RPMI7951 (cell line): ENCODE data around the gene LGALS7. TPM values are rescaled to one million over a fixed set of nuclear protein-coding genes. Genes with fewer than 3 reads are reported as not detected.

Experiments
- DNase-seq: peaks from one replicate; pipeline ENCODE4 v3.0.0-alpha.2; 2012; ENCODE audit warnings: low read depth
- total RNA-seq: library from RNA; depleted of rRNA; stranded (reverse); fragments of >200 nt; shearing (Covaris generic); gene quantifications from 2 replicates; pipeline ENCODE4 v1.2.3, GENCODE V29; 2014; rRNA removed

Gene LGALS7
- total RNA-seq, 1 experiment from 2014 or later: not detected

GRCh38 chr19:38727868-38728660, 45.3 kb downstream of the LGALS7 start:
- DNase-seq: no peak

GRCh38 chr19:38727306-38727867, 45.9 kb downstream of the LGALS7 start:
- DNase-seq: no peak

GRCh38 chr19:38726761-38727301, 46.5 kb downstream of the LGALS7 start:
- no peak for DNase-seq

GRCh38 chr19:38726284-38726673, 47.0 kb downstream of the LGALS7 start:
- no peak for DNase-seq

GRCh38 chr19:38725469-38726283, 47.6 kb downstream of the LGALS7 start:
- no peak for DNase-seq

- DNase-seq: no peak
These were observed 49.1 kb downstream of the LGALS7 start for GRCh38 chr19:38723990-38724854.

- no peak for DNase-seq
These were observed 49.7 kb downstream of the LGALS7 start for GRCh38 chr19:38723606-38723965.

- no peak for DNase-seq
These were observed 50.2 kb downstream of the LGALS7 start for GRCh38 chr19:38722947-38723605.

- peak; percentile 54 for DNase-seq
These were observed 51.1 kb downstream of the LGALS7 start for GRCh38 chr19:38721979-38722773.

- DNase-seq: no peak
These were observed 51.8 kb downstream of the LGALS7 start for GRCh38 chr19:38721496-38721895.

Other genes with a start within 250 kb of the LGALS7 start
- 0.39 TPM in 1 of 2 replicates, not detected in the other for gene MAP4K1, start 155.6 kb downstream of the LGALS7 start, total RNA-seq
- gene EIF3K, start 154.3 kb downstream of the LGALS7 start, total RNA-seq: 689 and 728 TPM in 2 replicates
- gene ACTN4, start 125.9 kb downstream of the LGALS7 start, total RNA-seq: 306 and 358 TPM in 2 replicates
- gene CAPN12, start 29.0 kb downstream of the LGALS7 start, total RNA-seq: not detected in 2 replicates
- gene LGALS7B, start 15.7 kb upstream of the LGALS7 start, total RNA-seq: not detected in 2 replicates
- gene LGALS4, start 39.4 kb upstream of the LGALS7 start, total RNA-seq: not detected in 2 replicates
- gene ECH1, start 58.3 kb upstream of the LGALS7 start, total RNA-seq: 34.5 and 40.8 TPM in 2 replicates
- gene HNRNPL, start 76.5 kb upstream of the LGALS7 start, total RNA-seq: 229 and 286 TPM in 2 replicates
- 4.6 and 5.1 TPM in 2 replicates for gene RINL, start 104.8 kb upstream of the LGALS7 start, total RNA-seq
- gene SIRT2, start 126.1 kb upstream of the LGALS7 start, total RNA-seq: 102 and 104 TPM in 2 replicates
- 21.0 and 25.1 TPM in 2 replicates for gene NFKBIB, start 126.5 kb upstream of the LGALS7 start, total RNA-seq
- not detected in 2 replicates for gene CCER2, start 138.7 kb upstream of the LGALS7 start, total RNA-seq
- gene SARS2, start 157.2 kb upstream of the LGALS7 start, total RNA-seq: 11.5 and 17.3 TPM in 2 replicates
- gene MRPS12, start 157.4 kb upstream of the LGALS7 start, total RNA-seq: 56.4 and 61.2 TPM in 2 replicates
- 12.5 and 22.1 TPM in 2 replicates for gene FBXO17, start 202.2 kb upstream of the LGALS7 start, total RNA-seq